Measurements from ENCODE around the gene PSD. TPM values are rescaled to one million over a fixed set of nuclear protein-coding genes. Genes with fewer than 3 reads are reported as not detected.

The PSD gene
- total RNA-seq, 2 experiments from 2014 or later: 2.2 to 10.2 TPM

- no peaks in the 10 kb centered on the region for H4K20me1 ChIP-seq (ENCODE audit: insufficient read depth, low read length)
- H3K79me2 ChIP-seq (ENCODE audit: insufficient read depth, low read depth, low read length): peaks cover 14% of the 10 kb centered on the region; the same call in 1 of the 2 replicates
- ChIA-PET POLR2A (no interaction called here), CTCF (ENCODE audit: unreplicated experiment) (no interaction called here)
- intact Hi-C loops (cut with micrococcal nuclease; ENCODE audit: unreplicated experiment): no loop called here
- no peak overlapping the region for H2AFZ ChIP-seq (ENCODE audit: low read length)
- no peaks in the 10 kb centered on the region for H3K36me3 ChIP-seq (ENCODE audit: insufficient read depth, low read length)
- H3K4me3 ChIP-seq (ENCODE audit: low read depth, low read length, poor library complexity, severe bottlenecking): no peak overlapping the region
- no peaks in the 10 kb centered on the region for H3K9me2 ChIP-seq (ENCODE audit: insufficient read depth, low read length)
- H3K4me2 ChIP-seq (ENCODE audit: low read length): no peak overlapping the region
- peaks cover 19% of the 10 kb centered on the region for H3K4me1 ChIP-seq (ENCODE audit: insufficient read depth, low read length, poor library complexity, severe bottlenecking)
- no peak for TF ChIP-seq CTCF (conservative IDR thresholded peaks at IDR 0.05; ENCODE audit: low read length)
- TF ChIP-seq EZH2phosphoT487 (IDR thresholded peaks at IDR 0.05; ENCODE audit: borderline replicate concordance, low read depth, low read length): no peak
- BruUV-seq (replicated peaks): no TSS peak
- DNase-seq (ENCODE audit: low spot score): no peak
- no peaks in the 10 kb centered on the region for H3K9me3 ChIP-seq (ENCODE audit: low read length)
- H3K27ac ChIP-seq (ENCODE audit: low read depth, low read length, poor library complexity, severe bottlenecking): no peak overlapping the region
Measured at GRCh38 chr10:102429468-102429867, 10.9 kb upstream of the PSD start.

GRCh38 chr10:102426803-102427287, 8.3 kb upstream of the PSD start:
- no TSS peak for BruUV-seq (replicated peaks)
- H3K36me3 ChIP-seq (ENCODE audit: insufficient read depth, low read length): peaks cover 11% of the 10 kb centered on the region; the same call in 1 of the 2 replicates
- no peak overlapping the region for H2AFZ ChIP-seq (ENCODE audit: low read length)
- TF ChIP-seq EZH2phosphoT487 (IDR thresholded peaks at IDR 0.05; ENCODE audit: borderline replicate concordance, low read depth, low read length) (no peak), CTCF (conservative IDR thresholded peaks at IDR 0.05; ENCODE audit: low read length) (no peak)
- POLR2A ChIA-PET: no interaction called here
- intact Hi-C loops (cut with micrococcal nuclease; ENCODE audit: unreplicated experiment): no loop called here
- no peak overlapping the region for H3K4me2 ChIP-seq (ENCODE audit: low read length)
- no peak overlapping the region for H3K27ac ChIP-seq (ENCODE audit: low read depth, low read length, poor library complexity, severe bottlenecking)
- no peaks in the 10 kb centered on the region for H3K9me3 ChIP-seq (ENCODE audit: low read length)
- no peak overlapping the region for H3K4me3 ChIP-seq (ENCODE audit: low read depth, low read length, poor library complexity, severe bottlenecking)
- no peaks in the 10 kb centered on the region for H3K9me2 ChIP-seq (ENCODE audit: insufficient read depth, low read length)
- CTCF ChIA-PET (ENCODE audit: unreplicated experiment): no interaction called here
- no peaks in the 10 kb centered on the region for H4K20me1 ChIP-seq (ENCODE audit: insufficient read depth, low read length)
- no peak for DNase-seq (ENCODE audit: low spot score)
- peaks cover 19% of the 10 kb centered on the region for H3K4me1 ChIP-seq (ENCODE audit: insufficient read depth, low read length, poor library complexity, severe bottlenecking)
- peaks cover 17% of the 10 kb centered on the region; the same call in 1 of the 2 replicates for H3K79me2 ChIP-seq (ENCODE audit: insufficient read depth, low read depth, low read length)

- Histone ChIP-seq H3K9me2 (ENCODE audit: insufficient read depth, low read length) (no peaks in the 10 kb centered on the region), H3K36me3 (ENCODE audit: insufficient read depth, low read length) (peaks cover 11% of the 10 kb centered on the region; the same call in 1 of the 2 replicates), H4K20me1 (ENCODE audit: insufficient read depth, low read length) (no peaks in the 10 kb centered on the region), H3K9me3 (ENCODE audit: low read length) (no peaks in the 10 kb centered on the region), H3K4me2 (ENCODE audit: low read length) (no peak overlapping the region), H3K79me2 (ENCODE audit: insufficient read depth, low read depth, low read length) (peaks cover 7% of the 10 kb centered on the region; the same call in 1 of the 2 replicates), H2AFZ (ENCODE audit: low read length) (no peak overlapping the region), H3K27ac (ENCODE audit: low read depth, low read length, poor library complexity, severe bottlenecking) (no peak overlapping the region), H3K4me3 (ENCODE audit: low read depth, low read length, poor library complexity, severe bottlenecking) (no peak overlapping the region), H3K4me1 (ENCODE audit: insufficient read depth, low read length, poor library complexity, severe bottlenecking) (peaks cover 13% of the 10 kb centered on the region)
- POLR2A ChIA-PET: no interaction called here
- TF ChIP-seq EZH2phosphoT487 (IDR thresholded peaks at IDR 0.05; ENCODE audit: borderline replicate concordance, low read depth, low read length) (no peak), CTCF (conservative IDR thresholded peaks at IDR 0.05; ENCODE audit: low read length) (no peak)
- CTCF ChIA-PET (ENCODE audit: unreplicated experiment): no interaction called here
- intact Hi-C loops (cut with micrococcal nuclease; ENCODE audit: unreplicated experiment): no loop called here
- no TSS peak for BruUV-seq (replicated peaks)
- DNase-seq (ENCODE audit: low spot score): no peak
Measured at GRCh38 chr10:102425444-102425843, 6.9 kb upstream of the PSD start.

Data from OCI-LY7 (cell line).